Endothelial cell of umbilical vein (primary cell): ENCODE measurements around the gene NKX3-2. TPM values are rescaled to one million over a fixed set of nuclear protein-coding genes. Genes with fewer than 3 reads are reported as not detected.

ENCODE experiments used
- BruUV-seq: library from RNA; stranded (reverse); fragments of 400-500 nt; replicated peaks from 2 replicates; lab custom pipeline; 2021; lab: Mats Ljungman, UMichigan
- CTCF ChIA-PET: fragments of 300-600, 350-600 bp; sonication (Branson Sonifier 250); formaldehyde crosslinking; loops from one replicate; lab custom pipeline; 2021; ENCODE audit warnings: antibody characterized with exemption, inconsistent platforms; lab: Charles Lee
- POLR2A ChIA-PET: fragments of 300-600, 350-600 bp; sonication (Branson Sonifier 250); formaldehyde crosslinking; loops from one replicate; lab custom pipeline; 2021; ENCODE audit warnings: antibody characterized with exemption, inconsistent platforms; lab: Charles Lee
- DNase-seq: peaks from one replicate; pipeline ENCODE4 v3.0.0-alpha.2; 2011; ENCODE audit warnings: low read depth, low spot score
- FAIRE-seq: peaks from 2 replicates; lab custom pipeline; 2011; peaks lifted over from hg19 to GRCh38; lab: Jason Lieb, UNC
- H2AFZ ChIP-seq: 2 replicates; pipeline ENCODE4 v1.6.0; 2012; ENCODE audit warnings: low read depth, low read length, control low read depth, inconsistent platforms
- H3K27ac ChIP-seq: 2 replicates; pipeline ENCODE4 v1.5.1; 2011; ENCODE audit warnings: low read depth, mild to moderate bottlenecking, control low read depth, low read length, moderate library complexity; ENCODE audit not compliant: insufficient read depth
- H3K27me3 ChIP-seq, 2 experiments: 2 replicates each; pipeline versions ENCODE4 v1.6.0 to v1.6.1; 2011; ENCODE audit warnings: low read length in 2 of 2, mixed read lengths in 1 of 2; ENCODE audit not compliant: control insufficient read depth in 2 of 2, insufficient read depth in 2 of 2
- H3K36me3 ChIP-seq, 2 experiments: 2 replicates in 1 of 2; 3 replicates in 1 of 2; pipeline ENCODE4 v1.5.1; 2011; ENCODE audit warnings: low read length in 2 of 2, mild to moderate bottlenecking in 1 of 2, moderate library complexity in 1 of 2; ENCODE audit not compliant: control insufficient read depth in 2 of 2, insufficient read depth in 2 of 2; ENCODE audit errors: extremely low read depth in 1 of 2
- H3K4me1 ChIP-seq: 3 replicates; pipeline ENCODE4 v1.5.1; 2011; ENCODE audit warnings: mild to moderate bottlenecking, low read length; ENCODE audit not compliant: control insufficient read depth, insufficient read depth; ENCODE audit errors: extremely low read depth
- H3K4me2 ChIP-seq: 2 replicates; pipeline ENCODE4 v1.6.1; 2011; ENCODE audit warnings: low read length, control low read depth, mixed read lengths; ENCODE audit not compliant: insufficient read depth
- H3K4me3 ChIP-seq, 3 experiments: fragments of 200-600 bp in 1 of 3; sonication (generic), shearing (Covaris generic) in 1 of 3; replicated peaks in 1 of 3; 2 replicates each; pipeline ENCODE4 v1.5.1; 2011 to 2016; ENCODE audit warnings: control low read depth in 3 of 3, low read length in 3 of 3, mild to moderate bottlenecking in 2 of 3, inconsistent platforms in 1 of 3, low read depth in 1 of 3, moderate library complexity in 1 of 3; ENCODE audit not compliant: insufficient read depth in 1 of 3
- H3K79me2 ChIP-seq: 2 replicates; pipeline ENCODE4 v1.6.0; 2012; ENCODE audit warnings: low read length, inconsistent platforms; ENCODE audit not compliant: control insufficient read depth, insufficient read depth
- H3K9ac ChIP-seq: replicated peaks from 2 replicates; pipeline ENCODE3; 2011; ENCODE audit warnings: low read length, control low read depth; ENCODE audit not compliant: insufficient read depth; ENCODE audit errors: extremely low read depth
- H3K9me1 ChIP-seq: replicated peaks from 3 replicates; pipeline ENCODE4 v1.6.0; 2011; ENCODE audit warnings: mild to moderate bottlenecking, low read length; ENCODE audit not compliant: control insufficient read depth, insufficient read depth; ENCODE audit errors: extremely low read depth
- H3K9me3 ChIP-seq: replicated peaks from 2 replicates; pipeline ENCODE4 v1.5.1; 2012; ENCODE audit warnings: low read length, inconsistent platforms; ENCODE audit not compliant: control insufficient read depth, insufficient read depth
- H4K20me1 ChIP-seq: replicated peaks from 2 replicates; pipeline ENCODE3; 2011; ENCODE audit warnings: mild to moderate bottlenecking, low read length; ENCODE audit not compliant: control insufficient read depth, insufficient read depth; ENCODE audit errors: extremely low read depth
- CTCF ChIP-seq, 2 donors: IDR thresholded peaks; 1 replicate in 1 of 2; 2 replicates in 1 of 2; pipeline ENCODE4 v1.5.1; 2011; ENCODE audit warnings: low read length in 2 of 2, mild to moderate bottlenecking in 2 of 2, moderate library complexity in 2 of 2, control low read depth in 1 of 2, inconsistent platforms in 1 of 2, low read depth in 1 of 2; ENCODE audit not compliant: insufficient read depth in 1 of 2; ENCODE audit errors: extremely low read depth in 1 of 2
- EZH2 ChIP-seq: IDR thresholded peaks from 2 replicates; pipeline ENCODE4 v1.6.1; 2012; ENCODE audit warnings: borderline replicate concordance, low read depth, mild to moderate bottlenecking, moderate library complexity, low read length, inconsistent platforms; ENCODE audit not compliant: severe bottlenecking
- FOS ChIP-seq: IDR thresholded peaks from 2 replicates; pipeline ENCODE4 v1.6.1; 2011; ENCODE audit warnings: mild to moderate bottlenecking, low read length, moderate library complexity, borderline replicate concordance; ENCODE audit not compliant: insufficient read depth
- GATA2 ChIP-seq: IDR thresholded peaks from 2 replicates; pipeline ENCODE4 v1.7.0; 2011; ENCODE audit warnings: low read depth, mild to moderate bottlenecking, moderate library complexity, mixed read lengths, low read length; ENCODE audit not compliant: insufficient read length, insufficient read depth
- JUN ChIP-seq: IDR thresholded peaks from 2 replicates; pipeline ENCODE4 v1.6.1; 2011; ENCODE audit warnings: borderline replicate concordance, low read depth; ENCODE audit not compliant: insufficient read length, insufficient read depth
- MAX ChIP-seq: IDR thresholded peaks from 2 replicates; pipeline ENCODE4 v1.6.1; 2011; ENCODE audit not compliant: insufficient read depth, insufficient read length
- MYC ChIP-seq: IDR thresholded peaks from one replicate; pipeline ENCODE4 v1.6.1; 2011; ENCODE audit warnings: mild to moderate bottlenecking, low read depth, low read length
- POLR2A ChIP-seq: IDR thresholded peaks from 2 replicates; pipeline ENCODE4 v1.6.1; 2012; ENCODE audit warnings: low read depth, mild to moderate bottlenecking, control low read depth, low read length
- POLR2AphosphoS5 ChIP-seq: IDR thresholded peaks from 2 replicates; pipeline ENCODE4 v1.6.1; 2012; ENCODE audit warnings: low read depth, mild to moderate bottlenecking, control low read depth, low read length, moderate library complexity; ENCODE audit not compliant: insufficient read depth
- dilution Hi-C: fragments of 300-500 bp; cut with MboI; formaldehyde crosslinking; loops from one replicate; pipeline ENCODE4 v1.15.0; 2019; ENCODE audit warnings: low sequenced_read_pairs; ENCODE audit not compliant: extremely low pct_ligation_motif_present
- intact Hi-C: fragments of 100-400 bp; cut with micrococcal nuclease; formaldehyde crosslinking; loops from one replicate; pipeline ENCODE4 v1.10.0; 2022
- polyA plus RNA-seq, 4 experiments: library from polyadenylated mRNA; depleted of rRNA in 3 of 4; stranded (reverse) in 3 of 4; unstranded in 1 of 4; fragments of >200 nt; gene quantifications; 2 replicates each; pipeline versions ENCODE4 v1.2.1 to v1.2.3, GENCODE V29; 2011 to 2012; ENCODE audit warnings: missing spikeins in 1 of 4
- total RNA-seq: library from RNA; stranded (reverse); gene quantifications from 2 replicates; pipeline ENCODE4 v1.2.3, GENCODE V29; 2021

NKX3-2 gene
- total and polyA plus RNA-seq, 2 donors (not counting 3 experiments of a cell fraction or from before 2014, with no cell fraction given) = not detected

GRCh38 chr4:13546941-13547484 is 2.7 kb upstream of the NKX3-2 start:
- H4K20me1 ChIP-seq = no peaks in the 10 kb centered on the region
- H3K4me1 ChIP-seq = peaks cover 8% of the 10 kb centered on the region
- BruUV-seq = no TSS peak
- H3K9me1 ChIP-seq = no peaks in the 10 kb centered on the region
- ChIA-PET CTCF (interaction anchor here (2.4 kb wide), 1 partner anchor 694 kb away, joined by 27 read pairs; no protein-coding TSS in a partner anchor), POLR2A (no interaction called here)
- H2AFZ ChIP-seq = peak overlapping the region; percentile 1
- FAIRE-seq (no peak), DNase-seq (no peak)
- no peak overlapping the region for H3K9ac ChIP-seq
- peaks cover 48 to 82% of the 10 kb centered on the region in 2 experiments for H3K27me3 ChIP-seq
- H3K27ac ChIP-seq = no peak overlapping the region
- H3K79me2 ChIP-seq = no peaks in the 10 kb centered on the region
- H3K4me2 ChIP-seq = no peak overlapping the region
- H3K9me3 ChIP-seq = no peaks in the 10 kb centered on the region
- no peak overlapping the region for H3K4me3 ChIP-seq
- intact Hi-C loops (no loop called here), dilution Hi-C loops (no loop called here)
- TF ChIP-seq EZH2 = peak; percentile 100
- no peak for TF ChIP-seq POLR2A
- H3K36me3 ChIP-seq = no peaks in the 10 kb centered on the region

GRCh38 chr4:13546142-13546940 is 2.0 kb upstream of the NKX3-2 start:
- peaks cover 55 to 88% of the 10 kb centered on the region in 2 experiments for H3K27me3 ChIP-seq
- CTCF ChIA-PET = interaction anchor here (2.4 kb wide), 1 partner anchor 693 kb away, joined by 27 read pairs; no protein-coding TSS in a partner anchor
- H3K9me3 ChIP-seq = no peaks in the 10 kb centered on the region
- no peaks in the 10 kb centered on the region for H3K79me2 ChIP-seq
- no peak overlapping the region for H3K4me2 ChIP-seq
- POLR2A ChIA-PET = no interaction called here
- H3K36me3 ChIP-seq = no peaks in the 10 kb centered on the region
- no TSS peak for BruUV-seq
- no peak overlapping the region for H3K27ac ChIP-seq
- H3K4me3 ChIP-seq = no peak overlapping the region
- dilution Hi-C loops = no loop called here
- peaks cover 8% of the 10 kb centered on the region for H3K4me1 ChIP-seq
- H2AFZ ChIP-seq = no peak overlapping the region
- FAIRE-seq = peak; percentile 70
- H3K9ac ChIP-seq = no peak overlapping the region
- DNase-seq = no peak
- no peaks in the 10 kb centered on the region for H4K20me1 ChIP-seq
- intact Hi-C loops = no loop called here
- H3K9me1 ChIP-seq = no peaks in the 10 kb centered on the region
- TF ChIP-seq POLR2AphosphoS5 (no peak), MYC (no peak), JUN (no peak), CTCF (IDR thresholded peaks at IDR 0.05; ENCODE audit: extremely low read depth in 1 of 2, insufficient read depth in 1 of 2, low read depth in 1 of 2, low read length in 2 of 2) (no peak), POLR2A (no peak), GATA2 (no peak), MAX (no peak), FOS (no peak), EZH2 (no peak)
